Endometrium (tissue), 2 donors: ENCODE data around the gene AJAP1.

Source experiments
- FAIRE-seq: peaks from 2 replicates; lab custom pipeline; 2012; peaks lifted over from hg19 to GRCh38; lab: Jason Lieb, UNC
- donor health status: control.
- donor health status: control.

AJAP1 gene

DNA sequence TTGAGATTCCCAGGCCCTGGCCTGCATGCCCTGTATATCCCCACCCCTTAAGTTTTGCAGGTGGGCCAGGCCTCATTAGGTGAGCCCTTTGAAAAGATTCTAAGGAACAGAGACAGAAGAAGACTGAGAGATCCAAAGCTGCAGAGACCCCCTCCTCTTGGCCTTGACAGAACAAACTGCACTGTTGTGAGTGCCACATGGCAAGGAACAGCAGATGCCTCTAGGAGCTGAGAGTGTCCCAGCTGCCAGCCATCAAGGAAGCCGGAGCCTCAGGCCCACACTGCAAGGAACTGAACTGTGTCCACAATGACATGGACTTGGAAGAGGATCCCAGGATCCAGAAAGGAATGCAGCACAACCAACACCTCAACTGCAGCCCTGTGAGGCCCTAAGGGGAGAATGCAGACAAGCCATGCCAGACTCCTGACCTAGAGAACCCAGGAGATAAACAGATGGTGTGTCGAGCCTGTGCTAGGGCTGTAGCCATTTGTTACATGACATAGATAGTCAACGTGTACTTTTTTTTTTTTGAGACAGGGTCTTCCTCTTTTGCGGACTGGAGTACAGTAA is 182.7 kb downstream of the AJAP1 start:
- no peak for FAIRE-seq

DNA sequence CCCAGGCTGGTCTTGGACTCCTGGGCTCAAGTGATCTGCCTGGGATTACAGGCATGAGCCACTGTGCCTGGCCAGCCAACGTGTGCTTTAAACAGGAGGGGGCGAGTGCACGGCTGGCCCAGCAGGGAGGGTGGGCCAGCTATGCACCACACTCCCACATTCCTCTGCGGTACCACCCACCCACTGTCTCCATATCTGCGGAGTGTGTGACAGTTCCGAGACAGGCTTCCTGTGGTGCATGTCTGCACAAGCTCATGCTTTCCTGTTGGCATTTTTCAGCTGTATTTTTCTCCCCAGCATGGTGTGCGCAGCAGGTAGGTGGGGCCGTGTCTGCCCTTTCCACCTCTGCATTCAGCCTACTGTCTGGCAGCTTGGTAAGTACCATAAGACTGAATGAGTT is 183.3 kb downstream of the AJAP1 start:
- FAIRE-seq = no peak

DNA sequence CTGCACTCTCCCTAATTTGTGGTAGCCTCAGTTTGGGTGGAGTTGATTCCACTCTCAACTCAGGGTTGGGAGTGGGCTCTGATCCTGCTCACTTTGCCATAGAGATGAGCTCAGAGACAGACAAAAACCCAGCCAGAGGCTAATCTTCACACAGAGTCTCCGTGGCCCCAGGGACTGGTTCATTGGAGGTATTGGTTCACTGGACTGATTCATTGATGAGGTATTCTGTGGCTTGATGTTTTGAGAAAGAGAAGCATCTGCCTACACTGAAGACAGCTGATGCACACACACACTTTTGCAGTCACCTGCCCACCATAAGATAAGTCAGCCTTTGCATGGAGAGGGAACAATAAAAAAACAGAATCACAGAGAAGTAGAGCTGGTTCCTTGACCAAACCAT is 183.8 kb downstream of the AJAP1 start:
- FAIRE-seq = no peak
